ENCODE data around the gene F12.
"Not testable (repeated sequence)": the region's sequence is repeated elsewhere in the genome, so short reads cannot be mapped to it uniquely, and the experiment has no call there.

F12 gene

GRCh38 chr5:177426566-177427210, 17.3 kb upstream of the F12 start, which contains the start of gene GRK6:
Gene GRK6 (plus strand): TSS chr5:177426676. CDS start chr5:177426846, 170 bp downstream.
- Histone ChIP-seq H3K36me3 (ENCODE audit: control insufficient read depth, insufficient read depth, low read length) (peaks cover 5% of the 10 kb centered on the region), H3K4me1 (ENCODE audit: control insufficient read depth, insufficient read depth, low read length) (peaks cover 11% of the 10 kb centered on the region), H3K27ac (ENCODE audit: low read depth, low read length) (peak within 1 kb of the TSS; percentile 97), H3K4me3 (ENCODE audit: low read length) (peak within 1 kb of the TSS; percentile 81), H3K27me3 (ENCODE audit: control insufficient read depth, insufficient read depth, low read length) (no peaks in the 10 kb centered on the region), H3K9ac (ENCODE audit: low read length) (peak within 1 kb of the TSS; percentile 87)

- peaks cover 5% of the 10 kb centered on the region for H3K36me3 ChIP-seq (ENCODE audit: control insufficient read depth, insufficient read depth, low read length)
- peak overlapping the region; percentile 97 for H3K27ac ChIP-seq (ENCODE audit: low read depth, low read length)
- peak overlapping the region; percentile 73 for H3K4me3 ChIP-seq (ENCODE audit: low read length)
- no peaks in the 10 kb centered on the region for H3K27me3 ChIP-seq (ENCODE audit: control insufficient read depth, insufficient read depth, low read length)
- peaks cover 11% of the 10 kb centered on the region for H3K4me1 ChIP-seq (ENCODE audit: control insufficient read depth, insufficient read depth, low read length)
- peak overlapping the region; percentile 39 for H3K9ac ChIP-seq (ENCODE audit: low read length)
Observed at GRCh38 chr5:177425801-177426565, 16.6 kb upstream of the F12 start.

GRCh38 chr5:177425196-177425800, 15.9 kb upstream of the F12 start:
- H3K9ac ChIP-seq (ENCODE audit: low read length): peak overlapping the region; percentile 20

GRCh38 chr5:177423671-177424070, 14.3 kb upstream of the F12 start:
- Histone ChIP-seq H3K4me1 (ENCODE audit: control insufficient read depth, insufficient read depth, low read length) (peaks cover 11% of the 10 kb centered on the region), H3K4me3 (ENCODE audit: low read length) (no peak overlapping the region), H3K9ac (ENCODE audit: low read length) (no peak overlapping the region), H3K36me3 (ENCODE audit: control insufficient read depth, insufficient read depth, low read length) (no peaks in the 10 kb centered on the region), H3K27me3 (ENCODE audit: control insufficient read depth, insufficient read depth, low read length) (no peaks in the 10 kb centered on the region), H3K27ac (ENCODE audit: low read depth, low read length) (no peak overlapping the region)

More at GRCh38 chr5:177425196-177425800, 15.9 kb upstream of the F12 start:
- Histone ChIP-seq H3K36me3 (ENCODE audit: control insufficient read depth, insufficient read depth, low read length) (peaks cover 1% of the 10 kb centered on the region), H3K4me1 (ENCODE audit: control insufficient read depth, insufficient read depth, low read length) (peaks cover 11% of the 10 kb centered on the region), H3K4me3 (ENCODE audit: low read length) (peak overlapping the region; percentile 73), H3K27me3 (ENCODE audit: control insufficient read depth, insufficient read depth, low read length) (no peaks in the 10 kb centered on the region), H3K27ac (ENCODE audit: low read depth, low read length) (peak overlapping the region; percentile 97)

- Histone ChIP-seq H3K27me3 (ENCODE audit: control insufficient read depth, insufficient read depth, low read length) (no peaks in the 10 kb centered on the region), H3K36me3 (ENCODE audit: control insufficient read depth, insufficient read depth, low read length) (no peaks in the 10 kb centered on the region), H3K9ac (ENCODE audit: low read length) (no peak overlapping the region), H3K4me3 (ENCODE audit: low read length) (no peak overlapping the region), H3K27ac (ENCODE audit: low read depth, low read length) (no peak overlapping the region), H3K4me1 (ENCODE audit: control insufficient read depth, insufficient read depth, low read length) (peaks cover 4% of the 10 kb centered on the region)
Observed at GRCh38 chr5:177421062-177421798, 11.9 kb upstream of the F12 start.

- not testable (repeated sequence) for H3K27ac ChIP-seq (ENCODE audit: low read depth, low read length); H3K4me3 ChIP-seq (ENCODE audit: low read length); H3K36me3 ChIP-seq (ENCODE audit: control insufficient read depth, insufficient read depth, low read length); H3K4me1 ChIP-seq (ENCODE audit: control insufficient read depth, insufficient read depth, low read length); H3K9ac ChIP-seq (ENCODE audit: low read length); H3K27me3 ChIP-seq (ENCODE audit: control insufficient read depth, insufficient read depth, low read length)
Observed at GRCh38 chr5:177420472-177420871, 11.1 kb upstream of the F12 start.

GRCh38 chr5:177419046-177419445, 9.7 kb upstream of the F12 start:
- Histone ChIP-seq H3K4me1 (ENCODE audit: control insufficient read depth, insufficient read depth, low read length) (no peaks in the 10 kb centered on the region), H3K27me3 (ENCODE audit: control insufficient read depth, insufficient read depth, low read length) (no peaks in the 10 kb centered on the region), H3K4me3 (ENCODE audit: low read length) (no peak overlapping the region), H3K36me3 (ENCODE audit: control insufficient read depth, insufficient read depth, low read length) (no peaks in the 10 kb centered on the region), H3K9ac (ENCODE audit: low read length) (no peak overlapping the region), H3K27ac (ENCODE audit: low read depth, low read length) (no peak overlapping the region)

- H3K27ac ChIP-seq (ENCODE audit: low read depth, low read length); H3K27me3 ChIP-seq (ENCODE audit: control insufficient read depth, insufficient read depth, low read length); H3K4me3 ChIP-seq (ENCODE audit: low read length); H3K9ac ChIP-seq (ENCODE audit: low read length); H3K4me1 ChIP-seq (ENCODE audit: control insufficient read depth, insufficient read depth, low read length); H3K36me3 ChIP-seq (ENCODE audit: control insufficient read depth, insufficient read depth, low read length): not testable (repeated sequence)
Observed at GRCh38 chr5:177417081-177417480, 7.7 kb upstream of the F12 start.

- no peaks in the 10 kb centered on the region for H3K4me1 ChIP-seq (ENCODE audit: control insufficient read depth, insufficient read depth, low read length)
- no peak overlapping the region for H3K27ac ChIP-seq (ENCODE audit: low read depth, low read length)
Observed at GRCh38 chr5:177414481-177414880, 5.1 kb upstream of the F12 start.

GRCh38 chr5:177412603-177413233, 3.4 kb upstream of the F12 start:
- H3K27me3 ChIP-seq (ENCODE audit: control insufficient read depth, insufficient read depth, low read length): no peaks in the 10 kb centered on the region
- no peaks in the 10 kb centered on the region for H3K4me1 ChIP-seq (ENCODE audit: control insufficient read depth, insufficient read depth, low read length)
- H3K36me3 ChIP-seq (ENCODE audit: control insufficient read depth, insufficient read depth, low read length): no peaks in the 10 kb centered on the region
- H3K9ac ChIP-seq (ENCODE audit: low read length): no peak overlapping the region
- no peak overlapping the region for H3K27ac ChIP-seq (ENCODE audit: low read depth, low read length)
- H3K4me3 ChIP-seq (ENCODE audit: low read length): no peak overlapping the region

More at GRCh38 chr5:177414481-177414880, 5.1 kb upstream of the F12 start:
- Histone ChIP-seq H3K4me3 (ENCODE audit: low read length) (no peak overlapping the region), H3K9ac (ENCODE audit: low read length) (no peak overlapping the region), H3K36me3 (ENCODE audit: control insufficient read depth, insufficient read depth, low read length) (no peaks in the 10 kb centered on the region), H3K27me3 (ENCODE audit: control insufficient read depth, insufficient read depth, low read length) (no peaks in the 10 kb centered on the region)

GRCh38 chr5:177410575-177410974, 1.2 kb upstream of the F12 start:
- no peak overlapping the region for H3K27ac ChIP-seq (ENCODE audit: low read depth, low read length)
- no peaks in the 10 kb centered on the region for H3K36me3 ChIP-seq (ENCODE audit: control insufficient read depth, insufficient read depth, low read length)
- H3K4me3 ChIP-seq (ENCODE audit: low read length): no peak overlapping the region
- no peaks in the 10 kb centered on the region for H3K27me3 ChIP-seq (ENCODE audit: control insufficient read depth, insufficient read depth, low read length)
- H3K4me1 ChIP-seq (ENCODE audit: control insufficient read depth, insufficient read depth, low read length): no peaks in the 10 kb centered on the region
- no peak overlapping the region for H3K9ac ChIP-seq (ENCODE audit: low read length)

- no peak overlapping the region for H3K4me3 ChIP-seq (ENCODE audit: low read length)
- no peak overlapping the region for H3K9ac ChIP-seq (ENCODE audit: low read length)
- H3K4me1 ChIP-seq (ENCODE audit: control insufficient read depth, insufficient read depth, low read length): peaks cover 11% of the 10 kb centered on the region
- H3K27me3 ChIP-seq (ENCODE audit: control insufficient read depth, insufficient read depth, low read length): peaks cover 10% of the 10 kb centered on the region
- no peak overlapping the region for H3K27ac ChIP-seq (ENCODE audit: low read depth, low read length)
- H3K36me3 ChIP-seq (ENCODE audit: control insufficient read depth, insufficient read depth, low read length): no peaks in the 10 kb centered on the region
Observed at GRCh38 chr5:177405805-177406204, 3.6 kb downstream of the F12 start.

Data from rectal smooth muscle tissue (tissue), 1 donor.